T-helper 17 cell (primary cell): Measurements from ENCODE around the gene CLN6. TPM values are rescaled to one million over a fixed set of nuclear protein-coding genes. Genes with fewer than 3 reads are reported as not detected.
"Not testable (repeated sequence)": the region's sequence is repeated elsewhere in the genome, so short reads cannot be mapped to it uniquely, and the experiment has no call there.

Source experiments
- ATAC-seq: fragments of 150-1000 bp; cut with Tn5 transposase; 2 replicates; pipeline ENCODE4 v1.10.0; 2021; ENCODE audit warnings: mild to moderate bottlenecking, moderate library complexity
- DNase-seq, 3 donors: peaks; one replicate each; pipeline versions ENCODE4 v3.0.0 to v3.0.0-alpha.2; 2020 to 2021
- H3K9me3 ChIP-seq: one replicate; pipeline ENCODE4 v1.7.0; 2013; ENCODE audit warnings: low read length, mild to moderate bottlenecking; ENCODE audit not compliant: control insufficient read depth, poor library complexity, severe bottlenecking
- H3K27ac Mint-ChIP-seq: one replicate; pipeline ENCODE4 v1.8.0; 2022; ENCODE audit warnings: mild to moderate bottlenecking, moderate library complexity, mixed read lengths
- H3K27me3 Mint-ChIP-seq: one replicate; pipeline ENCODE4 v1.8.0; 2022; ENCODE audit warnings: mixed read lengths
- H3K36me3 Mint-ChIP-seq: one replicate; pipeline ENCODE4 v1.8.0; 2022; ENCODE audit warnings: low read depth, mixed read lengths
- H3K4me1 Mint-ChIP-seq: one replicate; pipeline ENCODE4 v1.8.0; 2022; ENCODE audit warnings: mild to moderate bottlenecking, mixed read lengths
- H3K4me3 Mint-ChIP-seq: one replicate; pipeline ENCODE4 v1.8.0; 2022; ENCODE audit warnings: mild to moderate bottlenecking, moderate library complexity, mixed read lengths
- total RNA-seq, 4 donors: library from RNA in 2 of 4; stranded (reverse) in 2 of 4; gene quantifications; one replicate each; pipeline ENCODE4 v1.2.3 and lab custom pipeline; 2022 to 2026

The CLN6 gene
- total RNA-seq, 2 donors from 2014 or later, result 14.3 to 14.6 TPM

GRCh38 chr15:68175526-68175925, 54.0 kb downstream of the CLN6 start:
- H3K27ac Mint-ChIP-seq, result no peak overlapping the region
- H3K4me1 Mint-ChIP-seq, result peaks cover 2% of the 10 kb centered on the region
- H3K9me3 ChIP-seq, result no peaks in the 10 kb centered on the region
- DNase-seq (no peak), ATAC-seq (no peak)
- H3K36me3 Mint-ChIP-seq, result peaks cover 4% of the 10 kb centered on the region
- H3K27me3 Mint-ChIP-seq, result no peaks in the 10 kb centered on the region
- no peak overlapping the region for H3K4me3 Mint-ChIP-seq

- Mint-ChIP-seq H3K27me3 (no peaks in the 10 kb centered on the region), H3K4me1 (peaks cover 2% of the 10 kb centered on the region), H3K27ac (no peak overlapping the region), H3K36me3 (peaks cover 4% of the 10 kb centered on the region), H3K4me3 (no peak overlapping the region)
- ATAC-seq (no peak), DNase-seq (no peak)
- no peaks in the 10 kb centered on the region for H3K9me3 ChIP-seq
Measured at GRCh38 chr15:68173119-68173518, 56.4 kb downstream of the CLN6 start.

- not testable (repeated sequence) for H3K27me3 Mint-ChIP-seq, H3K27ac Mint-ChIP-seq, H3K9me3 ChIP-seq, H3K4me3 Mint-ChIP-seq, DNase-seq, ATAC-seq, H3K36me3 Mint-ChIP-seq, H3K4me1 Mint-ChIP-seq
Measured at GRCh38 chr15:68172037-68172436, 57.5 kb downstream of the CLN6 start.

- ATAC-seq (no peak), DNase-seq (no peak)
- no peaks in the 10 kb centered on the region for H3K27me3 Mint-ChIP-seq
- no peaks in the 10 kb centered on the region for H3K4me1 Mint-ChIP-seq
- peaks cover 4% of the 10 kb centered on the region for H3K36me3 Mint-ChIP-seq
- no peak overlapping the region for H3K27ac Mint-ChIP-seq
- H3K9me3 ChIP-seq, result no peaks in the 10 kb centered on the region
- no peak overlapping the region for H3K4me3 Mint-ChIP-seq
Measured at GRCh38 chr15:68166847-68167246, 62.7 kb downstream of the CLN6 start.

- no peak for DNase-seq
- peaks cover 7% of the 10 kb centered on the region for H3K36me3 Mint-ChIP-seq
- no peak overlapping the region for H3K27ac Mint-ChIP-seq
- H3K4me3 Mint-ChIP-seq, result no peak overlapping the region
- no peaks in the 10 kb centered on the region for H3K4me1 Mint-ChIP-seq
- no peak for ATAC-seq
- H3K27me3 Mint-ChIP-seq, result no peaks in the 10 kb centered on the region
- H3K9me3 ChIP-seq, result no peaks in the 10 kb centered on the region
Measured at GRCh38 chr15:68163191-68163590, 66.3 kb downstream of the CLN6 start.

- H3K4me1 Mint-ChIP-seq, result no peaks in the 10 kb centered on the region
- no peak overlapping the region for H3K4me3 Mint-ChIP-seq
- no peaks in the 10 kb centered on the region for H3K9me3 ChIP-seq
- DNase-seq, result no peak
- no peak for ATAC-seq
- H3K27ac Mint-ChIP-seq, result no peak overlapping the region
- peaks cover 11% of the 10 kb centered on the region for H3K36me3 Mint-ChIP-seq
- H3K27me3 Mint-ChIP-seq, result no peaks in the 10 kb centered on the region
Measured at GRCh38 chr15:68158046-68158628, 71.4 kb downstream of the CLN6 start.

- Mint-ChIP-seq H3K4me3 (no peak overlapping the region), H3K27ac (no peak overlapping the region), H3K36me3 (peaks cover 11% of the 10 kb centered on the region), H3K27me3 (no peaks in the 10 kb centered on the region), H3K4me1 (peaks cover 6% of the 10 kb centered on the region)
- ATAC-seq (no peak), DNase-seq (no peak)
- H3K9me3 ChIP-seq, result no peaks in the 10 kb centered on the region
Measured at GRCh38 chr15:68157074-68157473, 72.5 kb downstream of the CLN6 start.

Other genes starting within 250 kb of the CLN6 start
- gene PIAS1, start 175.4 kb downstream of the CLN6 start, total RNA-seq, result 10 to 100 TPM; 76.7 to 81.9 TPM
- 1 to 10 TPM; 2.4 to 2.6 TPM for gene CALML4, start 24.4 kb downstream of the CLN6 start, total RNA-seq
- 10 to 100 TPM; 62.4 to 73.0 TPM for gene FEM1B, start 48.0 kb upstream of the CLN6 start, total RNA-seq
- gene ITGA11, start 202.4 kb upstream of the CLN6 start, total RNA-seq, result under 1 TPM in 1 of 2 donors, not detected in 1; 0.17 TPM